T-helper 2 cell treated with Interferon-gamma antibody and Interleukin-4, amounts not matched to agents 5 μg/mL and 100 μg/mL, for 36 hours (primary cell): ENCODE data around the gene SLC35F6.

Experiments
- DNase-seq: peaks from one replicate; pipeline ENCODE4 v3.0.0; 2021; ENCODE audit warnings: low spot score
- H3K27ac Mint-ChIP-seq: one replicate; pipeline ENCODE4 v1.8.0; 2021; ENCODE audit warnings: mild to moderate bottlenecking, mixed read lengths
- H3K27me3 Mint-ChIP-seq: one replicate; pipeline ENCODE4 v1.8.0; 2021; ENCODE audit warnings: low read depth, mixed read lengths
- H3K36me3 Mint-ChIP-seq: one replicate; pipeline ENCODE4 v1.8.0; 2021; ENCODE audit warnings: low read depth, mixed read lengths
- H3K4me1 Mint-ChIP-seq: one replicate; pipeline ENCODE4 v1.8.0; 2021; ENCODE audit warnings: low read depth, mixed read lengths
- H3K4me3 Mint-ChIP-seq: one replicate; pipeline ENCODE4 v1.8.0; 2022; ENCODE audit warnings: mild to moderate bottlenecking, moderate library complexity, mixed read lengths
- H3K9me3 Mint-ChIP-seq: one replicate; pipeline ENCODE4 v1.8.0; 2021; ENCODE audit warnings: mixed read lengths

SLC35F6 gene

GRCh38 chr2:26724784-26725520 lies 39.1 kb upstream of the SLC35F6 start:
- H3K27ac Mint-ChIP-seq, result no peak overlapping the region
- no peak overlapping the region for H3K4me3 Mint-ChIP-seq
- peaks cover 3% of the 10 kb centered on the region for H3K27me3 Mint-ChIP-seq
- no peaks in the 10 kb centered on the region for H3K4me1 Mint-ChIP-seq
- no peaks in the 10 kb centered on the region for H3K36me3 Mint-ChIP-seq
- no peaks in the 10 kb centered on the region for H3K9me3 Mint-ChIP-seq
- DNase-seq, result no peak

- Mint-ChIP-seq H3K4me1 (no peaks in the 10 kb centered on the region), H3K4me3 (no peak overlapping the region), H3K27ac (no peak overlapping the region), H3K36me3 (no peaks in the 10 kb centered on the region), H3K27me3 (peaks cover 3% of the 10 kb centered on the region), H3K9me3 (no peaks in the 10 kb centered on the region)
- DNase-seq, result no peak
Measured at GRCh38 chr2:26725521-26725820, 38.6 kb upstream of the SLC35F6 start.

GRCh38 chr2:26726228-26726627 lies 37.9 kb upstream of the SLC35F6 start:
- Mint-ChIP-seq H3K27ac (no peak overlapping the region), H3K4me3 (no peak overlapping the region), H3K4me1 (no peaks in the 10 kb centered on the region), H3K27me3 (peaks cover 3% of the 10 kb centered on the region), H3K36me3 (no peaks in the 10 kb centered on the region), H3K9me3 (no peaks in the 10 kb centered on the region)
- no peak for DNase-seq

GRCh38 chr2:26727641-26728561 lies 36.2 kb upstream of the SLC35F6 start:
- H3K4me3 Mint-ChIP-seq, result no peak overlapping the region
- H3K9me3 Mint-ChIP-seq, result no peaks in the 10 kb centered on the region
- peaks cover 6% of the 10 kb centered on the region for H3K27me3 Mint-ChIP-seq
- no peak for DNase-seq
- H3K27ac Mint-ChIP-seq, result no peak overlapping the region
- no peaks in the 10 kb centered on the region for H3K4me1 Mint-ChIP-seq
- no peaks in the 10 kb centered on the region for H3K36me3 Mint-ChIP-seq

- no peaks in the 10 kb centered on the region for H3K9me3 Mint-ChIP-seq
- no peaks in the 10 kb centered on the region for H3K4me1 Mint-ChIP-seq
- peaks cover 6% of the 10 kb centered on the region for H3K27me3 Mint-ChIP-seq
- no peak overlapping the region for H3K27ac Mint-ChIP-seq
- no peak for DNase-seq
- H3K4me3 Mint-ChIP-seq, result no peak overlapping the region
- H3K36me3 Mint-ChIP-seq, result no peaks in the 10 kb centered on the region
Measured at GRCh38 chr2:26729311-26729710, 34.8 kb upstream of the SLC35F6 start.

GRCh38 chr2:26730549-26731344 lies 33.3 kb upstream of the SLC35F6 start:
- H3K36me3 Mint-ChIP-seq, result no peaks in the 10 kb centered on the region
- H3K4me1 Mint-ChIP-seq, result no peaks in the 10 kb centered on the region
- no peaks in the 10 kb centered on the region for H3K9me3 Mint-ChIP-seq
- no peak overlapping the region for H3K4me3 Mint-ChIP-seq
- H3K27ac Mint-ChIP-seq, result no peak overlapping the region
- peaks cover 6% of the 10 kb centered on the region for H3K27me3 Mint-ChIP-seq
- no peak for DNase-seq

- Mint-ChIP-seq H3K27me3 (peaks cover 6% of the 10 kb centered on the region), H3K36me3 (no peaks in the 10 kb centered on the region), H3K4me3 (no peak overlapping the region), H3K27ac (no peak overlapping the region), H3K4me1 (no peaks in the 10 kb centered on the region), H3K9me3 (no peaks in the 10 kb centered on the region)
- DNase-seq, result no peak
Measured at GRCh38 chr2:26731714-26732113, 32.4 kb upstream of the SLC35F6 start.

GRCh38 chr2:26732446-26732845 lies 31.6 kb upstream of the SLC35F6 start:
- Mint-ChIP-seq H3K27me3 (peaks cover 6% of the 10 kb centered on the region), H3K36me3 (no peaks in the 10 kb centered on the region), H3K9me3 (no peaks in the 10 kb centered on the region), H3K4me3 (no peak overlapping the region), H3K27ac (no peak overlapping the region), H3K4me1 (no peaks in the 10 kb centered on the region)
- no peak for DNase-seq

- no peak overlapping the region for H3K27ac Mint-ChIP-seq
- peaks cover 6% of the 10 kb centered on the region for H3K27me3 Mint-ChIP-seq
- no peaks in the 10 kb centered on the region for H3K9me3 Mint-ChIP-seq
- no peak for DNase-seq
- H3K4me3 Mint-ChIP-seq, result no peak overlapping the region
- H3K36me3 Mint-ChIP-seq, result no peaks in the 10 kb centered on the region
- no peaks in the 10 kb centered on the region for H3K4me1 Mint-ChIP-seq
Measured at GRCh38 chr2:26733413-26733812, 30.7 kb upstream of the SLC35F6 start.

- H3K27ac Mint-ChIP-seq, result no peak overlapping the region
- no peaks in the 10 kb centered on the region for H3K36me3 Mint-ChIP-seq
- H3K9me3 Mint-ChIP-seq, result no peaks in the 10 kb centered on the region
- peaks cover 3% of the 10 kb centered on the region for H3K27me3 Mint-ChIP-seq
- no peak overlapping the region for H3K4me3 Mint-ChIP-seq
- H3K4me1 Mint-ChIP-seq, result no peaks in the 10 kb centered on the region
- no peak for DNase-seq
Measured at GRCh38 chr2:26735097-26735496, 29.0 kb upstream of the SLC35F6 start.

- Mint-ChIP-seq H3K9me3 (no peaks in the 10 kb centered on the region), H3K36me3 (no peaks in the 10 kb centered on the region), H3K27me3 (peaks cover 3% of the 10 kb centered on the region), H3K4me3 (no peak overlapping the region), H3K4me1 (peaks cover 2% of the 10 kb centered on the region), H3K27ac (no peak overlapping the region)
- no peak for DNase-seq
Measured at GRCh38 chr2:26735883-26736588, 28.0 kb upstream of the SLC35F6 start.

- Mint-ChIP-seq H3K4me3 (no peak overlapping the region), H3K4me1 (peaks cover 2% of the 10 kb centered on the region), H3K9me3 (no peaks in the 10 kb centered on the region), H3K36me3 (no peaks in the 10 kb centered on the region), H3K27me3 (no peaks in the 10 kb centered on the region), H3K27ac (no peak overlapping the region)
- DNase-seq, result no peak
Measured at GRCh38 chr2:26737221-26737620, 26.9 kb upstream of the SLC35F6 start.

GRCh38 chr2:26738481-26738880 lies 25.6 kb upstream of the SLC35F6 start:
- Mint-ChIP-seq H3K9me3 (no peaks in the 10 kb centered on the region), H3K4me3 (no peak overlapping the region), H3K27ac (no peak overlapping the region), H3K27me3 (no peaks in the 10 kb centered on the region), H3K36me3 (no peaks in the 10 kb centered on the region), H3K4me1 (peaks cover 2% of the 10 kb centered on the region)
- no peak for DNase-seq
